K562 (cell line): ENCODE data around the gene HDAC5. TPM values are rescaled to one million over a fixed set of nuclear protein-coding genes. Genes with fewer than 3 reads are reported as not detected.

ENCODE experiments used
- CREM ChIP-seq: IDR thresholded peaks from 2 replicates; pipeline ENCODE4 v1.6.1; 2014; ENCODE audit warnings: antibody characterized with exemption, low read depth
- EP300 ChIP-seq: IDR thresholded peaks from 2 replicates; pipeline ENCODE4 v1.6.1; 2012; ENCODE audit warnings: low read length, improper control_type of control experiment
- MEF2A ChIP-seq: IDR thresholded peaks from 2 replicates; pipeline ENCODE4 v1.6.1; 2011; ENCODE audit warnings: low read depth, mild to moderate bottlenecking, low read length, moderate library complexity; ENCODE audit not compliant: control insufficient read depth
- MXI1 ChIP-seq: IDR thresholded peaks from 2 replicates; pipeline ENCODE4 v1.6.1; 2011; ENCODE audit warnings: low read depth, mild to moderate bottlenecking, improper control_type of control experiment, low read length
- NR4A1 ChIP-seq, 2 experiments: fragments of 250-450 bp in 1 of 2; fragments of 450-650 bp in 1 of 2; sonication (Bioruptor Pico) in 1 of 2; IDR thresholded peaks; 2 replicates each; pipeline versions ENCODE4 v1.4.0 to v1.6.1; 2016 to 2020; ENCODE audit warnings: mild to moderate bottlenecking in 2 of 2, missing compliant biosample characterization in 1 of 2, missing genetic modification characterization in 1 of 2, moderate library complexity in 1 of 2
- NRF1 ChIP-seq, 2 experiments: fragments of 450-650 bp; IDR thresholded peaks in 1 of 2; conservative IDR thresholded peaks in 1 of 2; 2 replicates each; pipeline ENCODE4 v1.6.1; 2014; ENCODE audit warnings: mild to moderate bottlenecking in 2 of 2
- SIX5 ChIP-seq, 2 experiments: IDR thresholded peaks; 2 replicates each; pipeline ENCODE4 v1.6.1; 2011; ENCODE audit warnings: low read length in 2 of 2, borderline replicate concordance in 1 of 2, low read depth in 1 of 2, mild to moderate bottlenecking in 1 of 2, moderate library complexity in 1 of 2; ENCODE audit not compliant: insufficient read depth in 1 of 2
- YBX1 ChIP-seq: fragments of 450-650 bp; IDR thresholded peaks from 2 replicates; pipeline ENCODE4 v1.7.1; 2016; ENCODE audit warnings: mild to moderate bottlenecking
- ZNF253 ChIP-seq: fragments of 250-450 bp; sonication (Bioruptor Pico); conservative IDR thresholded peaks from 2 replicates; pipeline ENCODE4 v1.6.1; 2021; ENCODE audit warnings: mild to moderate bottlenecking
- polyA plus RNA-seq, 8 experiments: library from polyadenylated mRNA; depleted of rRNA in 4 of 8; stranded (reverse) in 5 of 8; unstranded in 3 of 8; fragments of >200 nt; fragmentation: Nextera tagmentation in 2 of 8; fragmentation: Illumina TruSeq in 1 of 8; extraction: Ambion mirVana in 2 of 8; extraction: Trizol in 1 of 8; gene quantifications; 2 replicates each; pipeline versions ENCODE4 v1.2.1 to v1.2.3, GENCODE V29; 2011 to 2014; ENCODE audit warnings: inconsistent platforms in 1 of 8, missing spikeins in 1 of 8
- total RNA-seq, 7 experiments: library from RNA; depleted of rRNA in 6 of 7; stranded (reverse); fragments of >200 nt in 6 of 7; fragmentation: Illumina TruSeq in 2 of 7; extraction: Trizol in 2 of 7; gene quantifications; 2 replicates each; pipeline versions ENCODE4 v1.2.1 to v1.2.3, GENCODE V29; 2011 to 2021; ENCODE audit warnings: low replicate concordance in 1 of 7
- TF ChIP-seq, protein P1 (sequence below): sonication (generic); formaldehyde crosslinking; IDR thresholded peaks from 2 replicates; pipeline ENCODE4 v1.8.0; 2022; ENCODE audit warnings: missing genetic modification reagents, mild to moderate bottlenecking, borderline replicate concordance
- TF ChIP-seq, protein P2 (sequence below): fragments of 450-650 bp; formaldehyde crosslinking; IDR thresholded peaks from 2 replicates; pipeline ENCODE4 v1.4.0; 2020; ENCODE audit warnings: mild to moderate bottlenecking, mixed read lengths
- TF ChIP-seq, protein P3 (sequence below): sonication (generic); formaldehyde crosslinking; IDR thresholded peaks from 2 replicates; pipeline ENCODE4 v1.8.1; 2022; ENCODE audit warnings: missing genetic modification reagents
- TF ChIP-seq, protein P4 (sequence below): fragments of 200-800 bp; sonication (Bioruptor generic); IDR thresholded peaks from 2 replicates; pipeline ENCODE4 v1.6.1; 2017; ENCODE audit warnings: missing genetic modification characterization, missing compliant biosample characterization

Gene HDAC5
- total and polyA plus RNA-seq, 9 of the 15 experiments (the other 6 are each of a cell fraction or from before 2014, with no cell fraction given): 0.45 to 26.2 (median 16.4) TPM

DNA sequence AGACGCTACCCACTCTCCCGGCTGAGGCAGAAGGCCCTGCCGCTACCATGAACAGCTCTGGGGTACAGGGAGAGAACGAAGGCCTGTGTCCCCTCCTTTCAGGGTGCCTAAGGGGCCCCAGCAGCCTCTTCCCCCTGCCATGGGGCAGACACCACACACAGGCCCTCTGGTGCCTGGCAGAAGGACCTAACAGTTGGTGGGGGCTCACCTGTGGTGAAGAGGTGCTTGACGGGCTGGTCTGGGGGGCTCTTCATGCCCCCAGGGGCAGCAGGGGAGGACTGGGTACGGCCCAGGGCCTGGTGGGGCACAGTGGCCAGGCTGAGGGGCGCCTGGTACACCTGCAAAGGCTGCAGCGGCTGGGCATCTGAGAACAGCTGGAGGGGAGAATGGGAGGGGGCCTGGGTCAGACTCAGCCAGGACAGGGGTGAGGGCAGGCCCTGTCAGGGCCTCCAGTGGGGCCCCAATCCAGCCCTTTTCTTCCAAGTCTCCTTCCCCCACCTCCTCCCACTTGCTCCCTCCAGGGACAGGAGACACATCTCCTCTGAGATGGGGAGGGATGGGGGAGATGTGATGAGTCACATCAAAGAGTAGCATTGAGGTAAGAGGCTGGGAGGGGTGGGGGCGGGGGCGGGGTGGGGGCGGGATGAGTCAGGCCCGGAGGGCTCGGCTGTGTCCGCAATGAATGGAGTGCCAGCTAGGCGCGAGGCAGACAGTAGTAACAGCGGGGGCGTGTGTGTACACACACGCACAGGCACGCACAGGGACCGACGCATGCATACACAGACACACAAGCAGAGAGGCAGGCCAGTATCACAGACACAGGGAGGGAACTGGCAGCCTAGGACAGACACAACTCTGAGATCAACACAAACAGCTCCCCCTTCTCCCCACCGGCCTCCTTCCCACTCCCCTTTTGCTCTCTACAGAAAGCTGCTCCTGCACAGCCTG is 36.8 kb downstream of the HDAC5 start (continued):
- peak; percentile 89 for TF ChIP-seq CREM
- TF ChIP-seq EP300: no peak
- no peak for TF ChIP-seq YBX1
- TF ChIP-seq NR4A1 (CRISPR knock-in tag; IDR thresholded peaks at IDR 0.05): no peak
- TF ChIP-seq NR4A1 (tag; IDR thresholded peaks at IDR 0.05): no peak
- TF ChIP-seq MXI1: no peak
- TF ChIP-seq MEF2A: 0 out of 2 replicates have a peak, but pooled peaks have one; percentile 17
- no peak for TF ChIP-seq ZNF253
- TF ChIP-seq, protein P1, sequence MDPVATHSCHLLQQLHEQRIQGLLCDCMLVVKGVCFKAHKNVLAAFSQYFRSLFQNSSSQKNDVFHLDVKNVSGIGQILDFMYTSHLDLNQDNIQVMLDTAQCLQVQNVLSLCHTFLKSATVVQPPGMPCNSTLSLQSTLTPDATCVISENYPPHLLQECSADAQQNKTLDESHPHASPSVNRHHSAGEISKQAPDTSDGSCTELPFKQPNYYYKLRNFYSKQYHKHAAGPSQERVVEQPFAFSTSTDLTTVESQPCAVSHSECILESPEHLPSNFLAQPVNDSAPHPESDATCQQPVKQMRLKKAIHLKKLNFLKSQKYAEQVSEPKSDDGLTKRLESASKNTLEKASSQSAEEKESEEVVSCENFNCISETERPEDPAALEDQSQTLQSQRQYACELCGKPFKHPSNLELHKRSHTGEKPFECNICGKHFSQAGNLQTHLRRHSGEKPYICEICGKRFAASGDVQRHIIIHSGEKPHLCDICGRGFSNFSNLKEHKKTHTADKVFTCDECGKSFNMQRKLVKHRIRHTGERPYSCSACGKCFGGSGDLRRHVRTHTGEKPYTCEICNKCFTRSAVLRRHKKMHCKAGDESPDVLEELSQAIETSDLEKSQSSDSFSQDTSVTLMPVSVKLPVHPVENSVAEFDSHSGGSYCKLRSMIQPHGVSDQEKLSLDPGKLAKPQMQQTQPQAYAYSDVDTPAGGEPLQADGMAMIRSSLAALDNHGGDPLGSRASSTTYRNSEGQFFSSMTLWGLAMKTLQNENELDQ (CRISPR knock-in tag): no peak
- TF ChIP-seq, protein P2, sequence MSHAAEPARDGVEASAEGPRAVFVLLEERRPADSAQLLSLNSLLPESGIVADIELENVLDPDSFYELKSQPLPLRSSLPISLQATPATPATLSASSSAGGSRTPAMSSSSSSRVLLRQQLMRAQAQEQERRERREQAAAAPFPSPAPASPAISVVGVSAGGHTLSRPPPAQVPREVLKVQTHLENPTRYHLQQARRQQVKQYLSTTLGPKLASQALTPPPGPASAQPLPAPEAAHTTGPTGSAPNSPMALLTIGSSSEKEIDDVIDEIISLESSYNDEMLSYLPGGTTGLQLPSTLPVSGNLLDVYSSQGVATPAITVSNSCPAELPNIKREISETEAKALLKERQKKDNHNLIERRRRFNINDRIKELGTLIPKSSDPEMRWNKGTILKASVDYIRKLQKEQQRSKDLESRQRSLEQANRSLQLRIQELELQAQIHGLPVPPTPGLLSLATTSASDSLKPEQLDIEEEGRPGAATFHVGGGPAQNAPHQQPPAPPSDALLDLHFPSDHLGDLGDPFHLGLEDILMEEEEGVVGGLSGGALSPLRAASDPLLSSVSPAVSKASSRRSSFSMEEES (CRISPR knock-in tag): no peak
- no peak for TF ChIP-seq SIX5 (IDR thresholded peaks at IDR 0.05; ENCODE audit: borderline replicate concordance in 1 of 2, insufficient read depth in 1 of 2, low read depth in 1 of 2, low read length in 2 of 2)
- TF ChIP-seq NRF1 (conservative IDR thresholded peaks at IDR 0.05 in 1 of 2, IDR thresholded peaks at IDR 0.05 in 1 of 2): peak; percentile 48 to 61; a peak in 3 of 4 replicates
- TF ChIP-seq, protein P3, sequence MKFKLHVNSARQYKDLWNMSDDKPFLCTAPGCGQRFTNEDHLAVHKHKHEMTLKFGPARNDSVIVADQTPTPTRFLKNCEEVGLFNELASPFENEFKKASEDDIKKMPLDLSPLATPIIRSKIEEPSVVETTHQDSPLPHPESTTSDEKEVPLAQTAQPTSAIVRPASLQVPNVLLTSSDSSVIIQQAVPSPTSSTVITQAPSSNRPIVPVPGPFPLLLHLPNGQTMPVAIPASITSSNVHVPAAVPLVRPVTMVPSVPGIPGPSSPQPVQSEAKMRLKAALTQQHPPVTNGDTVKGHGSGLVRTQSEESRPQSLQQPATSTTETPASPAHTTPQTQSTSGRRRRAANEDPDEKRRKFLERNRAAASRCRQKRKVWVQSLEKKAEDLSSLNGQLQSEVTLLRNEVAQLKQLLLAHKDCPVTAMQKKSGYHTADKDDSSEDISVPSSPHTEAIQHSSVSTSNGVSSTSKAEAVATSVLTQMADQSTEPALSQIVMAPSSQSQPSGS (CRISPR knock-in tag): no peak
- TF ChIP-seq, protein P4, sequence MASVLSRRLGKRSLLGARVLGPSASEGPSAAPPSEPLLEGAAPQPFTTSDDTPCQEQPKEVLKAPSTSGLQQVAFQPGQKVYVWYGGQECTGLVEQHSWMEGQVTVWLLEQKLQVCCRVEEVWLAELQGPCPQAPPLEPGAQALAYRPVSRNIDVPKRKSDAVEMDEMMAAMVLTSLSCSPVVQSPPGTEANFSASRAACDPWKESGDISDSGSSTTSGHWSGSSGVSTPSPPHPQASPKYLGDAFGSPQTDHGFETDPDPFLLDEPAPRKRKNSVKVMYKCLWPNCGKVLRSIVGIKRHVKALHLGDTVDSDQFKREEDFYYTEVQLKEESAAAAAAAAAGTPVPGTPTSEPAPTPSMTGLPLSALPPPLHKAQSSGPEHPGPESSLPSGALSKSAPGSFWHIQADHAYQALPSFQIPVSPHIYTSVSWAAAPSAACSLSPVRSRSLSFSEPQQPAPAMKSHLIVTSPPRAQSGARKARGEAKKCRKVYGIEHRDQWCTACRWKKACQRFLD (CRISPR knock-in tag): no peak
